GM10266 (cell line): Measurements from ENCODE around the gene CEACAM6.

Experiments used
- DNase-seq: peaks from one replicate; pipeline ENCODE4 v3.0.0; 2012; ENCODE audit errors: extremely low spot score
- CTCF ChIP-seq: IDR thresholded peaks from 2 replicates; pipeline ENCODE4 v1.5.1; 2012; ENCODE audit warnings: mild to moderate bottlenecking, low read depth; ENCODE audit not compliant: control insufficient read depth, insufficient read depth; ENCODE audit errors: missing control alignments

Gene CEACAM6

GRCh38 chr19:41799444-41800000 lies 44.2 kb downstream of the CEACAM6 start:
- no peak for DNase-seq

GRCh38 chr19:41801031-41801430 lies 45.7 kb downstream of the CEACAM6 start:
- no peak for TF ChIP-seq CTCF
- DNase-seq = no peak

More at GRCh38 chr19:41799444-41800000, 44.2 kb downstream of the CEACAM6 start:
- no peak for TF ChIP-seq CTCF

- no peak for DNase-seq
- TF ChIP-seq CTCF = no peak
Measured at GRCh38 chr19:41801792-41802211, 46.5 kb downstream of the CEACAM6 start.

- TF ChIP-seq CTCF = no peak
- DNase-seq = no peak
Measured at GRCh38 chr19:41802770-41803169, 47.4 kb downstream of the CEACAM6 start.

- no peak for TF ChIP-seq CTCF
- no peak for DNase-seq
Measured at GRCh38 chr19:41804336-41804735, 49.0 kb downstream of the CEACAM6 start.

- no peak for DNase-seq
- TF ChIP-seq CTCF = no peak
Measured at GRCh38 chr19:41807176-41807575, 51.8 kb downstream of the CEACAM6 start.

GRCh38 chr19:41808663-41809566 lies 53.6 kb downstream of the CEACAM6 start:
- no peak for DNase-seq
- TF ChIP-seq CTCF = no peak
